GM12878 (cell line): Measurements from ENCODE around the gene PLPPR1. TPM values are rescaled to one million over a fixed set of nuclear protein-coding genes. Genes with fewer than 3 reads are reported as not detected.

ENCODE experiments used
- ATAC-seq: fragments of 200-7000 bp; cut with Tn5 transposase; 3 replicates; pipeline ENCODE4 v1.9.1; 2020; ENCODE audit warnings: mild to moderate bottlenecking, moderate library complexity
- BruUV-seq: library from RNA; stranded (reverse); fragments of 400-500 nt; replicated peaks from 2 replicates; lab custom pipeline; 2021; lab: Mats Ljungman, UMichigan
- CTCF ChIA-PET: fragments of 300-600 bp; sonication (Branson Sonifier 250); formaldehyde crosslinking; extraction: SDS; loops from one replicate; lab custom pipeline; 2021; ENCODE audit warnings: inconsistent platforms; lab: Yijun Ruan, JAX
- POLR2A ChIA-PET: fragments of 350-600 bp; formaldehyde crosslinking; extraction: SDS; loops from one replicate; lab custom pipeline; 2021; ENCODE audit warnings: inconsistent platforms; lab: Charles Lee
- RAD21 ChIA-PET: fragments of 300-600 bp; sonication (Branson Sonifier 250); formaldehyde crosslinking; loops from one replicate; lab custom pipeline; 2023; ENCODE audit warnings: antibody characterized with exemption; ENCODE audit not compliant: unreplicated experiment; lab: Charles Lee
- SMC1A ChIA-PET: fragments of 300-600 bp; sonication (Branson Sonifier 250); formaldehyde crosslinking; loops from one replicate; lab custom pipeline; 2023; ENCODE audit not compliant: unreplicated experiment, uncharacterized antibody; lab: Charles Lee
- DNase-seq: peaks from one replicate; pipeline ENCODE4 v3.0.0-alpha.2; 2011; ENCODE audit warnings: low read depth, low spot score
- FAIRE-seq: peaks from 3 replicates; lab custom pipeline; 2011; peaks lifted over from hg19 to GRCh38; lab: Jason Lieb, UNC
- H2AFZ ChIP-seq: 2 replicates; pipeline ENCODE4 v1.6.0; 2011; ENCODE audit warnings: low read depth, low read length, control low read depth; ENCODE audit not compliant: control insufficient read depth
- H3K27ac ChIP-seq: 2 replicates; pipeline ENCODE4 v1.5.1; 2011; ENCODE audit warnings: control low read depth; ENCODE audit not compliant: control insufficient read depth, insufficient read depth
- H3K27me3 ChIP-seq, 2 experiments: replicated peaks in 1 of 2; 2 replicates each; pipeline versions ENCODE4 v1.6.0 to v1.6.1; 2011; ENCODE audit warnings: low read length in 1 of 2; ENCODE audit not compliant: control insufficient read depth in 2 of 2, insufficient read depth in 2 of 2
- H3K36me3 ChIP-seq, 2 experiments: 2 replicates each; pipeline ENCODE4 v1.5.1; 2011; ENCODE audit warnings: low read length in 1 of 2; ENCODE audit not compliant: control insufficient read depth in 2 of 2, insufficient read depth in 2 of 2
- H3K4me1 ChIP-seq: 2 replicates; pipeline ENCODE4 v1.6.1; 2011; ENCODE audit warnings: mild to moderate bottlenecking, low read length, moderate library complexity, mixed read lengths; ENCODE audit not compliant: control insufficient read depth, insufficient read depth
- H3K4me2 ChIP-seq: 2 replicates; pipeline ENCODE4 v1.6.0; 2011; ENCODE audit warnings: control low read depth; ENCODE audit not compliant: control insufficient read depth, insufficient read depth
- H3K4me3 ChIP-seq: fragments of 200-600 bp; sonication (generic); 2 replicates; pipeline ENCODE4 v1.5.1; 2016
- H3K79me2 ChIP-seq: 2 replicates; pipeline ENCODE4 v1.6.0; 2011; ENCODE audit warnings: low read length; ENCODE audit not compliant: control insufficient read depth, insufficient read depth
- H3K9ac ChIP-seq: 2 replicates; pipeline ENCODE4 v1.8.0; 2011; ENCODE audit warnings: low read length, control low read depth, mixed read lengths; ENCODE audit not compliant: control insufficient read depth, insufficient read depth
- H3K9me3 ChIP-seq: replicated peaks from 3 replicates; pipeline ENCODE4 v1.5.1; 2011; ENCODE audit warnings: mild to moderate bottlenecking, low read length; ENCODE audit not compliant: control insufficient read depth, insufficient read depth
- H4K20me1 ChIP-seq: 2 replicates; pipeline ENCODE4 v1.6.0; 2011; ENCODE audit not compliant: control insufficient read depth, insufficient read depth
- BRCA1 ChIP-seq: IDR thresholded peaks from 2 replicates; pipeline ENCODE4 v1.6.1; 2011; ENCODE audit warnings: low read depth, low read length, improper control_type of control experiment
- FOXK2 ChIP-seq: fragments of 450-650 bp; IDR thresholded peaks from 2 replicates; pipeline ENCODE4 v1.6.1; 2017; ENCODE audit warnings: mild to moderate bottlenecking, moderate library complexity
- IKZF1 ChIP-seq: fragments of 450-650 bp; conservative IDR thresholded peaks from 2 replicates; pipeline ENCODE4 v1.6.1; 2017; ENCODE audit warnings: antibody characterized with exemption, mild to moderate bottlenecking
- MYC ChIP-seq: IDR thresholded peaks from 2 replicates; pipeline ENCODE4 v1.6.1; 2011; ENCODE audit warnings: mild to moderate bottlenecking, low read length, moderate library complexity, inconsistent platforms; ENCODE audit not compliant: insufficient read depth, insufficient replicate concordance, insufficient read length, severe bottlenecking
- NRF1 ChIP-seq: conservative IDR thresholded peaks from 2 replicates; pipeline ENCODE4 v1.6.1; 2011; ENCODE audit warnings: mild to moderate bottlenecking, low read depth, low read length, improper control_type of control experiment
- PML ChIP-seq: IDR thresholded peaks from 2 replicates; pipeline ENCODE4 v1.6.1; 2012; ENCODE audit warnings: low read length, inconsistent platforms
- POLR2AphosphoS5 ChIP-seq: IDR thresholded peaks from 2 replicates; pipeline ENCODE4 v1.6.1; 2011; ENCODE audit warnings: mild to moderate bottlenecking, low read length, inconsistent platforms
- ZZZ3 ChIP-seq: IDR thresholded peaks from 2 replicates; pipeline ENCODE4 v1.6.1; 2011; ENCODE audit warnings: low read depth; ENCODE audit not compliant: control insufficient read depth, insufficient read length
- WGBS: methylation state at CpG from one replicate; pipeline ENCODE4 v1.1.6; 2016; ENCODE audit warnings: low lambda C conversion rate; ENCODE audit not compliant: insufficient replicate concordance, insufficient coverage; ENCODE audit errors: missing lambda C conversion rate; 5-methylcytosine and 5-hydroxymethylcytosine counted together
- in situ Hi-C: fragments of 300-500 bp; cut with MboI; formaldehyde crosslinking; loops from 9 replicates; pipeline ENCODE4 v1.14.3; 2018; ENCODE audit warnings: mixed read lengths
- intact Hi-C: fragments of 100-400 bp; cut with micrococcal nuclease; formaldehyde crosslinking; loops from one replicate; pipeline ENCODE4 v1.14.2; 2022; ENCODE audit not compliant: unreplicated experiment
- polyA plus RNA-seq, 11 experiments: library from polyadenylated mRNA; depleted of rRNA in 4 of 11; unstranded in 6 of 11; stranded (reverse) in 5 of 11; fragments of >200 nt; fragmentation: Nextera tagmentation in 4 of 11; fragmentation: Illumina TruSeq in 1 of 11; extraction: Ambion mirVana in 4 of 11; extraction: Trizol in 1 of 11; gene quantifications; 1 replicate in 1 of 11; 2 replicates in 10 of 11; pipeline versions ENCODE4 v1.2.1 to v1.2.3, GENCODE V29; 2011 to 2016; ENCODE audit warnings: inconsistent platforms in 2 of 11, missing spikeins in 2 of 11, low read depth in 1 of 11
- total RNA-seq, 4 experiments: library from RNA; depleted of rRNA in 3 of 4; stranded (reverse); fragments of >200 nt in 3 of 4; fragmentation: Illumina TruSeq in 1 of 4; extraction: Trizol in 1 of 4; gene quantifications; 2 replicates each; pipeline versions ENCODE4 v1.2.1 to v1.2.3, GENCODE V29; 2013 to 2021

PLPPR1 gene
- total and polyA plus RNA-seq, 10 of the 15 experiments (the other 5 are each of a cell fraction or from before 2014, with no cell fraction given) = 0.69 TPM; not detected in 9

DNA sequence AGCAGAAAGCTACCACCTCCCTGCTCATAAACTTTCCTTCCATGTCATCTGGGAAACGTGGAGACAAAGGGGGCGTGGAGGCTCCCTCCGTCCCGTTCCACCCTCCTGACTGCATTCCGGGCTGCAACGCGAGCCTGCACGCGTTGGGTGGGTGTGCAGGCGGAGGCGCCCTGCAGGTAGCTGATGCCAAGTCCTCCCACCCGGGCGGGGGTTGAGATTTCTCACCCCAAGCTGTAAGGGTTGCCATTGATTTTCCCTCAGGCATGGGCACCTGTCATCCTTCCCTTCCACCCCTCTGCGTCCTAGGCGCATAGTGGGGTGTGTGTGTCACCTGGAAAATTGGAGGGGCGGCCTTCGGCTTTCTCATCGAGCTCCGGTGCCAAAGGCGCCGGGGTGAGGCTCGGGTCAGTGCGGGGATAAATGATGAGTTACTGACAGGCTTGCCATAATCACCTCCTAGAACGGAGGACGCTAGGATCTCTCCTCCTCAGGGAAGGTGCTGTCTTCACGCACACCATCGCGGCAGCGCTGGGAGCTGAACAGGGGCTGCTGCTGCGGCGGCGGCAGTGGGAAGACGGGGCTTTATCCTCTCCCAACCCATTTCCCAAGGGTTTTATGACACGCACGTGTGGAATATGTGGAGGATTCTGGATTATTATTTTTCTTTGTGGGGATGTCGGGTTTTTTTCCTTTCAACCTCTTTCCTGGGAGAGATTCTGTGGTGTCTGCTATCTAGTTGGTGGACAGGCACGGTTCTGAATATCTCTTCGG, 973 bp downstream of the PLPPR1 start (continued):
- TF ChIP-seq BRCA1 = no peak
- no peak for TF ChIP-seq MYC

DNA sequence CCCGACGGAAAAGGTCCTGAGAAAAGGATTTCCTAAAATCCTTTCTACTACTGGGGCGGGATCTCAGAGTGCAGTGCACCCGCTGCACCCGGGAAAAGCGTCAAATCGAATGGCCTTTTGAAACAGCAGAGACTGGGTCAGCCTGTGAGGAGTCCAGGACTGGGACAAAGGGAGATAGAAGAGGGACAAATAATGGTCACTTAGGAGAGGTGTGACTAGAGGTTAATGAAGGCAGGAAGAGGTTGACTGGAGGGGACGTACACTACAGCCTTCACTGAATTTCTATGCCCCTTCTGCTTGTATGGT, 1.5 kb downstream of the PLPPR1 start:
- H3K4me2 ChIP-seq = no peak overlapping the region
- ChIA-PET SMC1A (no interaction called here), RAD21 (no interaction called here), CTCF (no interaction called here), POLR2A (no interaction called here)
- H3K9ac ChIP-seq = no peak overlapping the region
- no peak overlapping the region for H3K27ac ChIP-seq
- no peak overlapping the region for H3K4me3 ChIP-seq
- in situ Hi-C loops (no loop called here), intact Hi-C loops (no loop called here)
- 14% methylated on average over 8 of the region's 8 CpGs for WGBS
- no peaks in the 10 kb centered on the region for H3K79me2 ChIP-seq
- TF ChIP-seq POLR2AphosphoS5 (no peak), NRF1 (no peak), PML (no peak), FOXK2 (no peak), IKZF1 (no peak), ZZZ3 (no peak)
- H3K36me3 ChIP-seq = no peaks in the 10 kb centered on the region
- no peak for ATAC-seq
- no peak overlapping the region for H2AFZ ChIP-seq
- H3K9me3 ChIP-seq = no peaks in the 10 kb centered on the region
- no TSS peak for BruUV-seq
- H3K27me3 ChIP-seq = peaks cover 6 to 7% of the 10 kb centered on the region in 2 experiments; a peak in 3 of 4 replicates
- no peak for DNase-seq
- H3K4me1 ChIP-seq = no peaks in the 10 kb centered on the region
- FAIRE-seq = no peak
- no peaks in the 10 kb centered on the region for H4K20me1 ChIP-seq
